Heart left ventricle (tissue), 16 donors: ENCODE measurements around the gene GALM. TPM values are rescaled to one million over a fixed set of nuclear protein-coding genes. Genes with fewer than 3 reads are reported as not detected.

Source experiments
- ATAC-seq, 4 donors: fragments of 200-7000 bp; cut with Tn5 transposase; one replicate each; pipeline ENCODE4 v1.9.1; 2020 to 2022; ENCODE audit warnings: moderate library complexity in 4 of 4, mild to moderate bottlenecking in 3 of 4, moderate number of reproducible peaks in 1 of 4
- DNase-seq, 5 donors: peaks; one replicate each; pipeline ENCODE4 v3.0.0-alpha.2; 2020
- H3K27ac ChIP-seq, 12 donors: fragments of 200-600 bp; sonication (generic) in 4 of 12; one replicate each; pipeline versions ENCODE4 v1.5.0 to v1.8.0; 2016 to 2022; ENCODE audit warnings: mild to moderate bottlenecking in 2 of 12
- H3K27me3 ChIP-seq, 9 donors: fragments of 200-600 bp; sonication (generic) in 2 of 9; one replicate each; pipeline versions ENCODE4 v1.5.1 to v1.8.0; 2016 to 2022; ENCODE audit warnings: mild to moderate bottlenecking in 3 of 9
- H3K36me3 ChIP-seq, 9 donors: fragments of 200-600 bp; sonication (generic) in 2 of 9; one replicate each; pipeline versions ENCODE4 v1.5.0 to v1.8.0; 2018 to 2022; ENCODE audit warnings: mild to moderate bottlenecking in 2 of 9
- H3K4me1 ChIP-seq, 12 donors: fragments of 200-600 bp; sonication (generic) in 4 of 12; one replicate each; pipeline versions ENCODE4 v1.5.0 to v1.8.0; 2016 to 2022; ENCODE audit warnings: mild to moderate bottlenecking in 3 of 12
- H3K4me3 ChIP-seq, 12 donors: fragments of 200-600 bp; sonication (generic) in 4 of 12; one replicate each; pipeline versions ENCODE4 v1.5.0 to v1.8.0; 2017 to 2022; ENCODE audit warnings: mild to moderate bottlenecking in 9 of 12, moderate library complexity in 4 of 12
- H3K9me3 ChIP-seq, 12 donors: fragments of 200-600 bp; sonication (generic) in 4 of 12; one replicate each; pipeline versions ENCODE4 v1.5.0 to v1.8.0; 2016 to 2022; ENCODE audit warnings: mild to moderate bottlenecking in 1 of 12
- POLR2A ChIP-seq, 2 donors: fragments of 450-650 bp; IDR thresholded peaks; one replicate each; pipeline ENCODE4 v1.6.1; 2017; ENCODE audit warnings: antibody characterized with exemption in 2 of 2, mild to moderate bottlenecking in 2 of 2, moderate library complexity in 2 of 2
- WGBS, 4 donors: extraction: QIAGEN DNeasy Blood & Tissue Kit in 2 of 4; methylation state at CpG; one replicate each; pipeline versions ENCODE4 v1.1.5 to v1.1.7; 2013 to 2018; 5-methylcytosine and 5-hydroxymethylcytosine counted together
- intact Hi-C, 10 donors: fragments of 100-400 bp; cut with DNase I; formaldehyde crosslinking; loops; one replicate each; pipeline versions ENCODE4 v1.11.1 to v1.14.2; 2022
- polyA plus RNA-seq, 2 donors: library from polyadenylated mRNA; stranded (reverse); fragments of 200-250 nt; gene quantifications; one replicate each; pipeline ENCODE4 v1.2.3, GENCODE V29; 2013
- total RNA-seq, 9 donors: library from RNA; depleted of rRNA in 2 of 9; stranded (reverse); fragments of >200 nt in 2 of 9; fragmentation: NEBNext Ultra II Directional in 3 of 9; extraction: Animal tissue kit (Norgen Biotek cat#: 25700) in 3 of 9; gene quantifications; one replicate each; pipeline versions ENCODE4 v1.1.0 to v1.2.4, GENCODE V29; 2016 to 2023
- TF ChIP-seq, protein P1 (sequence below), 12 donors: fragments of 200-600 bp; sonication (generic) in 4 of 12; IDR thresholded peaks; one replicate each; pipeline versions ENCODE4 v1.5.0 to v1.8.0; 2018 to 2022; ENCODE audit warnings: antibody characterized with exemption in 12 of 12, mild to moderate bottlenecking in 5 of 12
- donor health status: ischemic (EF 13 %, LVEDD 7.1; RV severe dilation, severe dysfunction).
- donor health status: healthy with polysubstance abuse.
- donor health status: DM: no; HTN: yes; CAD: no.
- donor health status: DM: no; HTN: no; CAD: no.
- donor health status: ischemic (EF 25% LVEDD 6.9; RV normal size, moderate dysfunction).
- donor health status: ischemic (EF 25% LVEDD 5.7; RV mildly dilated, moderate dysfunction).
- donor health status: healthy.
- donor health status: DM: yes; HTN: yes; CAD: no.
- donor health status: ischemic (EF 35%, LVEDD 5.7; RV mildly dilated, moderate dysfunction).
- donor health status: nonischemic (EF 11% LVEDD 7.7; RV severe dilation, severe dysfunction).
- donor health status: DM: yes; HTN: yes; CAD: no.
- donor health status: PGD.
- donor health status: ischemic (EF 29% LVEDD 5.4; RV normal size, mild dysfunction).
- donor health status: nonischemic (EF 23%, LVEDD 6.1; RV moderate dilation, normal function).

The GALM gene
- total and polyA plus RNA-seq, 11 donors: 6.3 to 25.3 (median 11.9) TPM

- ATAC-seq (no peak), DNase-seq (no peak)
- H3K36me3 ChIP-seq: peaks cover 0 to 8% (median 0%) of the 10 kb centered on the region in 9 donors
- H3K4me3 ChIP-seq: no peak overlapping the region
- peaks cover 0 to 44% (median 21%) of the 10 kb centered on the region in 12 donors for H3K4me1 ChIP-seq
- intact Hi-C loops: loop anchor here in 1 of 10 donors (10.0 kb wide), 1 partner anchor 64 kb away; no protein-coding TSS in a partner anchor
- no peaks in the 10 kb centered on the region for H3K9me3 ChIP-seq
- TF ChIP-seq, protein P1, sequence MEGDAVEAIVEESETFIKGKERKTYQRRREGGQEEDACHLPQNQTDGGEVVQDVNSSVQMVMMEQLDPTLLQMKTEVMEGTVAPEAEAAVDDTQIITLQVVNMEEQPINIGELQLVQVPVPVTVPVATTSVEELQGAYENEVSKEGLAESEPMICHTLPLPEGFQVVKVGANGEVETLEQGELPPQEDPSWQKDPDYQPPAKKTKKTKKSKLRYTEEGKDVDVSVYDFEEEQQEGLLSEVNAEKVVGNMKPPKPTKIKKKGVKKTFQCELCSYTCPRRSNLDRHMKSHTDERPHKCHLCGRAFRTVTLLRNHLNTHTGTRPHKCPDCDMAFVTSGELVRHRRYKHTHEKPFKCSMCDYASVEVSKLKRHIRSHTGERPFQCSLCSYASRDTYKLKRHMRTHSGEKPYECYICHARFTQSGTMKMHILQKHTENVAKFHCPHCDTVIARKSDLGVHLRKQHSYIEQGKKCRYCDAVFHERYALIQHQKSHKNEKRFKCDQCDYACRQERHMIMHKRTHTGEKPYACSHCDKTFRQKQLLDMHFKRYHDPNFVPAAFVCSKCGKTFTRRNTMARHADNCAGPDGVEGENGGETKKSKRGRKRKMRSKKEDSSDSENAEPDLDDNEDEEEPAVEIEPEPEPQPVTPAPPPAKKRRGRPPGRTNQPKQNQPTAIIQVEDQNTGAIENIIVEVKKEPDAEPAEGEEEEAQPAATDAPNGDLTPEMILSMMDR (IDR thresholded peaks at IDR 0.05): no peak
- no peak for TF ChIP-seq POLR2A (IDR thresholded peaks at IDR 0.05)
- H3K27ac ChIP-seq: no peak overlapping the region
- no peaks in the 10 kb centered on the region for H3K27me3 ChIP-seq
- 89 to 92% (median 90%) methylated on average over 4 of the region's 4 CpGs for WGBS, 4 donors
These were observed 52.7 kb downstream of the GALM start for GRCh38 chr2:38718601-38719000.

DNA sequence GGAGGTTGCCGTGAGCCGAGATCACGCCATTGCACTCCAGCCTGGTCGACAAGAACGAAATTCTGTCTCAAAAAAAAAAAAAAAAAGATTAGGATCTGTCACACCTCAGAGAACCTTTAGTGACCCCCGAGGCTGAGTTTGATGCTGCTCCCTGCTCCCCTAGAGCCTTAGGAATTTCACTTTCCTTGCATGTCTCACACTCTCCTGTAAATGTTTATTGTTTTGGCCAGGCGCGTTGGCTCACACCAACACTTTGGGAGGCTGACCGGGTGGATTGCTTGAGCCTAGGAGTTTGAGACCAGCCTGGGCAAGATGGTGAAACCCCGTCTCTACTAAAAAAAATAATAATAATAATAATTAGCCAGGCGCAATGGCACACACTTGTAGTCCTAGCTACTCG lies 53.8 kb downstream of the GALM start:
- WGBS, 4 donors: 91 to 93% (median 92%) methylated on average over 12 of the region's 12 CpGs
- intact Hi-C loops: loop anchor here (5.0 to 10.0 kb wide), 5 partner anchors 52 to 405 kb away; partner anchors contain the start of genes HNRNPLL (in 5 of the 10) and GALM (in 2 of the 10)

DNA sequence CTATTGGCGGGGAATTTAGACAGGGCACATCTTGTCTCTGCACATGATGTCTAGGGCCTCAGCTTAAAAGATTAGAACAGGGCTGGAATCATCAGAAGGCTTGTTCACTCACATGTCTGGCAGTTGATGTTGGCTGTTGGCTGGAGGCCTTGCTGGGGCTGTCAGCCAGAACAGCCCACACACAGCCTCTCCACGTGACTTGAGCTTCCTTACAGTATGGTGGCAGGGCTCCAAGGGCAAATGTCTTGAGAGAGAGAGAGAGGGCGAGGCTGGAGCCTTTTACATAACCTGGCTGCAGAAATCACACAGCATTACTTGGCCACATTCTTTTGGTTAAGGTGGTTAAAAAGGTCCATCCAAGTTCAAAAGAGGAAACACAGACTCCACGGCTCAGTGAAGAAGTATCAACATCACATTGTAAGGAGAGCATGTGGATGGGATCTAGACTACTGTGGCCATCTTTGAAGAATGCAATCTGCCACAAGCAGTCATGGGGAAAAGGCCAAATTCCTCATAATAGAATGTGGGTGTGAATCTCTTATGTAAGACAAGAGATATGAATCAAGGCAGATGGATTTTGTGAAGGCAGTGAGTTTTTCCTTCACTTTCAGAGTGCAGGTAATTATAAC lies 54.8 kb downstream of the GALM start:
- WGBS, 4 donors: 12 to 20% (median 16%) methylated on average over 4 of the region's 4 CpGs
- no peak for TF ChIP-seq POLR2A (IDR thresholded peaks at IDR 0.05)
- TF ChIP-seq, protein P1 (IDR thresholded peaks at IDR 0.05): no peak
- H3K27ac ChIP-seq: peak overlapping the region; percentile 2 to 76 (median 48)
- DNase-seq (peak; percentile 75 to 84 (median 80)), ATAC-seq (peak; percentile 86 to 95 (median 94))
- H3K4me3 ChIP-seq: no peak overlapping the region
- intact Hi-C loops: loop anchor here in 9 of 10 donors (5.0 to 10.0 kb wide), 4 partner anchors 53 to 406 kb away; partner anchors contain the start of genes HNRNPLL (in 5 of the 9) and GALM (in 2 of the 9)
- H3K4me1 ChIP-seq: peaks cover 0 to 35% (median 21%) of the 10 kb centered on the region in 12 donors
- H3K36me3 ChIP-seq: peaks cover 0 to 8% (median 0%) of the 10 kb centered on the region in 9 donors
- H3K9me3 ChIP-seq: no peaks in the 10 kb centered on the region
- no peaks in the 10 kb centered on the region for H3K27me3 ChIP-seq

More for the DNA sequence above, 53.8 kb downstream of the GALM start:
- Histone ChIP-seq H3K4me3 (no peak overlapping the region), H3K36me3 (peaks cover 0 to 8% (median 0%) of the 10 kb centered on the region in 9 donors), H3K27ac (peak overlapping the region in 7 of 12 donors; percentile 21 to 70 (median 50)), H3K9me3 (no peaks in the 10 kb centered on the region), H3K4me1 (peaks cover 0 to 44% (median 21%) of the 10 kb centered on the region in 12 donors), H3K27me3 (no peaks in the 10 kb centered on the region)
- no peak for DNase-seq
- TF ChIP-seq, protein P1 (IDR thresholded peaks at IDR 0.05): no peak
- TF ChIP-seq POLR2A (IDR thresholded peaks at IDR 0.05): no peak
- ATAC-seq: no peak
